COLO829 (cell line): Measurements from ENCODE around the gene RNU6-9.
A peak's percentile ranks its signal among the peaks of the same experiment; 100 is the strongest.
"Not testable (repeated sequence)": the region's sequence is repeated elsewhere in the genome, so short reads cannot be mapped to it uniquely, and the experiment has no call there.

Experiments used
- DNase-seq: peaks from one replicate; pipeline ENCODE4 v3.0.0; 2012; ENCODE audit warnings: low spot score

Gene RNU6-9

GRCh38 chr19:861756-862580, 31.3 kb upstream of the RNU6-9 start:
- peak; percentile 94 for DNase-seq

GRCh38 chr19:862581-863314, 30.5 kb upstream of the RNU6-9 start:
- DNase-seq = peak; percentile 77

GRCh38 chr19:863315-863620, 30.0 kb upstream of the RNU6-9 start:
- no peak for DNase-seq

- no peak for DNase-seq
These were observed 26.4 kb upstream of the RNU6-9 start for GRCh38 chr19:866769-867300.

- DNase-seq = no peak
These were observed 25.9 kb upstream of the RNU6-9 start for GRCh38 chr19:867301-867793.

- DNase-seq = no peak
These were observed 25.3 kb upstream of the RNU6-9 start for GRCh38 chr19:867855-868457.

- no peak for DNase-seq
These were observed 24.6 kb upstream of the RNU6-9 start for GRCh38 chr19:868458-869244.

- peak; percentile 70 for DNase-seq
These were observed 23.8 kb upstream of the RNU6-9 start for GRCh38 chr19:869245-870177.

GRCh38 chr19:870314-870713, 23.0 kb upstream of the RNU6-9 start:
- no peak for DNase-seq

GRCh38 chr19:870963-871401, 22.3 kb upstream of the RNU6-9 start:
- DNase-seq = no peak

GRCh38 chr19:871446-872265, 21.6 kb upstream of the RNU6-9 start:
- DNase-seq = no peak

- DNase-seq = peak; percentile 90
These were observed 20.9 kb upstream of the RNU6-9 start for GRCh38 chr19:872266-872951.

GRCh38 chr19:873084-873483, 20.2 kb upstream of the RNU6-9 start:
- DNase-seq = peak; percentile 88

- no peak for DNase-seq
These were observed 19.7 kb upstream of the RNU6-9 start for GRCh38 chr19:873561-874041.

- no peak for DNase-seq
These were observed 17.9 kb upstream of the RNU6-9 start for GRCh38 chr19:875265-875879.

- DNase-seq = no peak
These were observed 17.2 kb upstream of the RNU6-9 start for GRCh38 chr19:876089-876488.

GRCh38 chr19:876780-877314, 16.4 kb upstream of the RNU6-9 start:
- no peak for DNase-seq

GRCh38 chr19:877992-878660, 15.2 kb upstream of the RNU6-9 start:
- not testable (repeated sequence) for DNase-seq
